Urinary bladder (tissue), 4 donors: Measurements from ENCODE around the gene RANBP17. TPM values are rescaled to one million over a fixed set of nuclear protein-coding genes. Genes with fewer than 3 reads are reported as not detected.
"Not testable (repeated sequence)": the region's sequence is repeated elsewhere in the genome, so short reads cannot be mapped to it uniquely, and the experiment has no call there.

Experiments used
- DNase-seq: peaks from one replicate; pipeline ENCODE4 v3.0.0-alpha.2; 2015; ENCODE audit errors: extremely low spot score
- H3K27ac ChIP-seq: one replicate; pipeline ENCODE4 v1.5.1; 2013; ENCODE audit warnings: low read depth, mild to moderate bottlenecking, moderate library complexity
- H3K36me3 ChIP-seq: one replicate; pipeline ENCODE4 v1.6.1; 2013; ENCODE audit warnings: mild to moderate bottlenecking, moderate library complexity; ENCODE audit not compliant: insufficient read depth
- H3K4me1 ChIP-seq: one replicate; pipeline ENCODE4 v1.6.1; 2013; ENCODE audit warnings: mild to moderate bottlenecking, moderate library complexity; ENCODE audit not compliant: insufficient read depth
- H3K4me3 ChIP-seq: one replicate; pipeline ENCODE4 v1.5.1; 2013; ENCODE audit warnings: low read depth, low read length
- WGBS: extraction: QIAGEN DNeasy Blood & Tissue Kit; methylation state at CpG from one replicate; pipeline ENCODE4 v1.1.7; 2013; 5-methylcytosine and 5-hydroxymethylcytosine counted together
- polyA plus RNA-seq: library from polyadenylated mRNA; stranded (reverse); fragments of 200-250 nt; gene quantifications from one replicate; pipeline ENCODE4 v1.2.3, GENCODE V29; 2013
- total RNA-seq: library from RNA; depleted of rRNA; stranded (reverse); fragments of >200 nt; gene quantifications from one replicate; pipeline ENCODE4 v1.2.3, GENCODE V29; 2014
- donor health status: healthy with polysubstance abuse.
- donor health status: healthy.

Gene RANBP17
- total and polyA plus RNA-seq, 2 donors: 2.4 to 96.5 TPM

DNA sequence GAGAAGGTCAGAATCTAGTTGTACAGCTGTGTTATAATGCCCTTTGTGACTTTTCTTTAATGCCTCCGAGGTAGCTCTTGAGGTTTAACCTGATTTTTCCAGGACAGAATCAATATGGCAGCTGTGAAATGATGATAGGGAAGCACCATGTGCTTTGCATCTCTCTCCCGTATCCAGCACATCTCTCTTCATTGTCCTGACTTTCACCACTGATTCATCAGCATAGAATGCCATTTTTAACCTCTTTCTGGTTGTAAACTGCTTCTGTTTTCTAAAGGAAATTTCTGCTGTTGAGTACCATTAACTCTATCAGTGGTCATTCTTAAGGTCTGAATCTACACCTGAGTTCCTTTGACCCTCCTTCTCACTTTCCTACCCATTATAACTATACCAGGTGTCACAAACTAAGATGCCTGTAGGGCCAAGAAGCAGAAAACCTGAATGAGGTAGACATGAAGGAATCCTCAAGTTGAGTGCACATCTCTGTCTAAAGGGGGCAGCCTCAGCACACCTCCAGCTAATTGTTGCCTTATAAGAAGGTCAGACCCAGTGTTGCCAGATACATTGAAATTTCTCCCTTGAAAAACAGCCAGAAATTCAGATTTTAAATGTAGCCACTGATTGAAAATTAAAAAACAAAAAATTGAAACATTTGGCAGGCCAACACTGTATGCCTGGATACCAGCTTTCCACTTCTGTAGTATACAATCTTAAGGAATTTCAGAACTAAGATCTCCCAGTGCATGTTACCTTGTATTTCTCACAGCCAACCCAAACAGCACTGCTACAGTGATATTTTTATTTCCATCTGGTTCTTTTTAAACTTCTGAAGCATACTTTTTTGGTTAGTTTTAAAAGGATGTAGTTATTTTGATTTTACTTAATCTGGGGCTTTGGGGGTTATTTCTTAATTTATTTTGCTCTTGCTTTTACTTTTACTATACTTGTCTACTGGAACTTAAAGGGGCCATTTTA lies 411.5 kb downstream of the RANBP17 start:
- no peak overlapping the region for H3K4me3 ChIP-seq
- 78% methylated on average over 2 of the region's 2 CpGs for WGBS
- H3K36me3 ChIP-seq: no peaks in the 10 kb centered on the region
- no peak for DNase-seq
- H3K4me1 ChIP-seq: no peaks in the 10 kb centered on the region
- no peak overlapping the region for H3K27ac ChIP-seq

GRCh38 chr5:171275841-171276544 lies 414.2 kb downstream of the RANBP17 start:
- DNase-seq: no peak
- Histone ChIP-seq H3K4me3 (no peak overlapping the region), H3K27ac (no peak overlapping the region), H3K36me3 (no peaks in the 10 kb centered on the region), H3K4me1 (no peaks in the 10 kb centered on the region)
- WGBS: 67% methylated on average over 5 of the region's 5 CpGs

DNA sequence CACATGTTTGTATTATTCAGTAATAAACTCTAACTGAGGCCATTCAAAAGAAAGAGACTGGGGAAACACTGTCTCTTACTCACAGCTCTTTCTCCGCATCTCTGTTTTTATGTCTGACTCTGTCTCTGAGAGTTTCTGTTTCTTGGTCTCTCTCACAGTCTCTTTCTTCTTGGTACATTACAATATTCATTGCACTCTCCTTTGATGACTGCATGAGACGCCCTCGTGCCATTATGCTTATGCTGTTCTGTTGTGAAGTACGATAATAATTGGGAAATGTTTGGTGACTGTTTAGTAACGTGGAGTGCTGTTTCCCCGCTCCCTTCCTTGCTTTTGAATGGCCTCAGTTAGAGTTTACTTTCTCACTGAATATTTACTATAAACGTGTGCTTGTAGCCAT lies 421.9 kb downstream of the RANBP17 start:
- WGBS: 82% methylated on average over 7 of the region's 7 CpGs
- no peak for DNase-seq
- Histone ChIP-seq H3K27ac (no peak overlapping the region), H3K36me3 (no peaks in the 10 kb centered on the region), H3K4me1 (no peaks in the 10 kb centered on the region), H3K4me3 (no peak overlapping the region)

DNA sequence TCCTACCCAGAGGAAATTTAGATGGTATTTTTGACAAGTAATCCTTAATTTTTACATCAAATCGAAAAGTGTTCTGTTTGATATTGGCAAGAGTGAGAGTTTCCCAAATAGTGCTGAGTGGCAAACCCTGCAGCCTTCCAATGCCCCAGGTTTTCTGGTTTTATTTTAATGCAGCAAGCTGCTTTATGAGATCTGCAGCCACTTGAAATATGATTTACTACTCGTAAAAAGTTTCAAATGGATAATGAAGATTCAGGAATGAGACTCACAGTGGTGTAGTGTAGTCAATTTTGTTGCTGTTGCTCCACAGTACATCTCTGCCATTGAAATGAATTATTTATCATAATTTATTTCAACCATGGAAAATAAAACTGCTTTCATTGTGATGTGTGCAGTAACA lies 423.6 kb downstream of the RANBP17 start:
- Histone ChIP-seq H3K36me3 (no peaks in the 10 kb centered on the region), H3K4me1 (no peaks in the 10 kb centered on the region), H3K27ac (no peak overlapping the region), H3K4me3 (no peak overlapping the region)
- 83% methylated on average over 2 of the region's 2 CpGs for whole genome bisulfite sequencing
- no peak for DNase-seq

DNA sequence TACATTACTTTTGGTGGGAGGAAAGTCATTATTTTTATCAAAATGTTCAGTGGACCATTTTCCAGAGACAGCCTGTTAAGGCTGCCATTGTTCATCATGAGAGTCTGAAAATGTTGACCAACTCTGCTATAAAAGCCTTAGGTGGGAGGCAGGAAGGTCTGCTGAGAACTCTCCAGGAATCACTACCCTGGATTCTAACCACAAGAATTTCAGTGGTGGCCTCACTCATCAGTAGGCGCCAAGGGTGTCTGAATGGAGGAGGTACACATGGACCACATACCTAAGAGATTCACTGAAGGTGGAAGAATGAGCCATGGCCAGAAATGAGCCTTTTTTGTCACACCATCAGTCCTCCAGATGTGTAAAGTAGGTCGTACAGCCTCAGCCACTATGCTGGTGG lies 426.2 kb downstream of the RANBP17 start:
- H3K27ac ChIP-seq: no peak overlapping the region
- H3K4me3 ChIP-seq: no peak overlapping the region
- no peaks in the 10 kb centered on the region for H3K36me3 ChIP-seq
- H3K4me1 ChIP-seq: no peaks in the 10 kb centered on the region
- no peak for DNase-seq
- 91% methylated on average over 2 of the region's 2 CpGs for WGBS

- no peaks in the 10 kb centered on the region for H3K4me1 ChIP-seq
- no peak overlapping the region for H3K27ac ChIP-seq
- DNase-seq: no peak
- 98% methylated on average over 4 of the region's 4 CpGs for WGBS
- no peaks in the 10 kb centered on the region for H3K36me3 ChIP-seq
- H3K4me3 ChIP-seq: no peak overlapping the region
These were observed 429.6 kb downstream of the RANBP17 start for GRCh38 chr5:171291371-171291770.

DNA sequence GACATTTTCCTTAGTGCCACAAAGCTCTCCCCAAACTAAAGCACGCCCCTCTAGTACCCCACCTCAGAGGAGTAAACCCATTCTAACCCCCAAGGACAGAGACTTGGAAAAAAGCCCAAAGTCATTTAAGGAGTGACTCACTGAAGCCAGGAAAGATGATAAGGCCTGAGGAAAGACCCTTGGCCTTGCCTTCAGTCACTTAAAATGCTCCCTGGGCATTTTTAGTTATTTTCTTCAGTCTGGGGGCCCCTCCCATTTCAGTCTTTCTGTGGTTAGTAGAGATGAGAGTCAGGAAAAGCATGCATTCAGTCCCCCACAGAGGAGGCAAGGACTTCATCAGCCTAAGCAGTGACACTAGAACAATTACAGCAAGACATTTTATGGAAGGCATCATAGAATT lies 433.5 kb downstream of the RANBP17 start:
- H3K27ac ChIP-seq: no peak overlapping the region
- H3K4me3 ChIP-seq: no peak overlapping the region
- 58% methylated on average over 1 of the region's 1 CpG for WGBS
- no peaks in the 10 kb centered on the region for H3K36me3 ChIP-seq
- DNase-seq: no peak
- no peaks in the 10 kb centered on the region for H3K4me1 ChIP-seq

DNA sequence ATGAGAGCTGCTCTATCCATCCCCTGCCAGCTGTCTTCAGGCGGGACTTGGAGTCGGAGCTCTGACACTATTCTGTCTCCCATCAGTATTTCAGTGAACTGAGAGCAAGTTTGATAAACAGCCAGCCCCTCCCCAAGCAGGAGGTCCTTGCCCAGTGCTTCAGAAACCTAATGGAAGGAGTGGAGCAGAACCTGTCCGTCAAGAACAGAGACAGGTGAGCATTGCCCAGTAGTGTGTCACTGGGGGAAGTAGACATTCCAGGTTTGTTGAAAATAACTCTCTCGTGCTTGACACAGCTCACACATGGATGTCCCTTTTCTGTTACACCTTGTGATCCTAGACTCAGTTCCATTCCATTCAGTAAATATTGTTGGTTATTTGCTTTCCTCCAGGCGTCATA lies 434.0 kb downstream of the RANBP17 start:
- Histone ChIP-seq H3K4me3 (no peak overlapping the region), H3K27ac (no peak overlapping the region), H3K4me1 (no peaks in the 10 kb centered on the region), H3K36me3 (no peaks in the 10 kb centered on the region)
- DNase-seq: no peak
- 89% methylated on average over 5 of the region's 5 CpGs for WGBS

- H3K27ac ChIP-seq, H3K4me1 ChIP-seq, H3K4me3 ChIP-seq, H3K36me3 ChIP-seq, DNase-seq: not testable (repeated sequence)
- WGBS: 98% methylated on average over 6 of the region's 6 CpGs
These were observed 436.1 kb downstream of the RANBP17 start for GRCh38 chr5:171297941-171298340.

DNA sequence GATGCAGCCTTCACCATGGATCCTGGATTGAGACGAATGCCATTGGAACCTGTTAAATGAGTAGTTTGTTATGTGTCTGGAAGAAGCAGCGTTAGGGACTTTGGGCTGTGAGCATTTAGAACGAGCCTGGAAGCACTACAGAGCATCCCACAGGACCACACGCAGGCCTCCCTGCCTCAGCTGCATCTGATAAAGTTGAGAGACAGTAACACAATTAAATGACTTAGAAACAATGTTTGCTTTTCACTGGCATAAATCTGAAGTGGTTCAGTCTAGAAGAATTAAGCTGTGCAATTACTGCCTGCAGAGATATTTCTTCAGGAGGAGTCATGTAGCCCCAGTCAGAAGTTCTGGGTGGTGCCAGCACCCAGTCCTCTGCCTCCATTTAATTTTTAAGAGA lies 437.4 kb downstream of the RANBP17 start:
- Histone ChIP-seq H3K4me1 (no peaks in the 10 kb centered on the region), H3K27ac (no peak overlapping the region), H3K36me3 (no peaks in the 10 kb centered on the region), H3K4me3 (no peak overlapping the region)
- no peak for DNase-seq
- WGBS: 87% methylated on average over 4 of the region's 4 CpGs

DNA sequence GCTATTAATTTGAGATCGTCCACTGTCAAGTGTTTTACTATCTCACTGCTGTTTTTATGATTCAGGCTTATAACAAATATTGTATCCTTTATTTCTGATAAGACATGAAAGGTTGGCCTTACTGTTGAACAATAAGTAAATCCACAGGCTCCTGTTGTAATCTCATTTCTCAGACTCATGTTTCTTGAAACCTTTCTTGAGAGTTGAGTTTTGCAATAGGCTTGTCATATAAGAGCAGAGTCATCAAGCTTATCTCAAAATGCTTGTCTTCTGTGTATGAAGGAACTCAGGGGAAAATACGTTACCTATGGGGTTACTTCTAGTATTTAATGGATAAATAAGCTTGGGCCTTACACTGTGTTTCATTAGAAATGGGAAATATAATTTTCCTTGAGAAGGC lies 438.0 kb downstream of the RANBP17 start:
- Histone ChIP-seq H3K36me3 (no peaks in the 10 kb centered on the region), H3K27ac (no peak overlapping the region), H3K4me3 (no peak overlapping the region), H3K4me1 (no peaks in the 10 kb centered on the region)
- 94% methylated on average over 2 of the region's 2 CpGs for WGBS
- DNase-seq: no peak

DNA sequence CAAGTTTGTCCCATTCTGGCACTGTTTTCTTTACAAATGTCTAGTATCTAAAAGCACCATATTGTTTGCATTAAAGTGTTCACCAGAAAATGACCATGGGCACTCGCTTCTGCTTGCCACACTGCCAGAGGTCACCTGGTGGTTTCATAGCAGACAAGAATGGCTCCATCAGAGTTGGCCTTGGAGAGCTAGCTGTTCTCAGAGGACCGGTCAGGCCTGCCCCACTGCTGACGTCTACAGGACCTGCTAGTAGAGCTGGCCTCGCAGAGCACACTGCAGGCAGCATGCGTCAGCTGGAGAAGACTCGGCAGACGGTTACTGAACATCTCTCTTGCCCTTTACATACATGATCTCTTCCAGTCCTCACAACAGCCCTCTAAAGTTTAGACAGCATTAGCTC lies 438.5 kb downstream of the RANBP17 start:
- DNase-seq: no peak
- 91% methylated on average over 7 of the region's 7 CpGs for WGBS

GRCh38 chr5:171306166-171306565 lies 444.3 kb downstream of the RANBP17 start:
- 39% methylated on average over 6 of the region's 6 CpGs for WGBS
- H3K4me1 ChIP-seq: peaks cover 2% of the 10 kb centered on the region
- no peak overlapping the region for H3K4me3 ChIP-seq
- no peaks in the 10 kb centered on the region for H3K36me3 ChIP-seq
- DNase-seq: no peak
- H3K27ac ChIP-seq: no peak overlapping the region

More for the DNA sequence above, 438.5 kb downstream of the RANBP17 start:
- Histone ChIP-seq H3K36me3 (no peaks in the 10 kb centered on the region), H3K4me1 (no peaks in the 10 kb centered on the region), H3K27ac (no peak overlapping the region), H3K4me3 (no peak overlapping the region)
